NB4 (cell line): ENCODE measurements around the gene USH2A.

ENCODE experiments used
- CTCF ChIP-seq: IDR thresholded peaks from one replicate; pipeline ENCODE4 v1.5.1; 2012; ENCODE audit warnings: low read depth, low read length
- MAX ChIP-seq: IDR thresholded peaks from 2 replicates; pipeline ENCODE4 v1.6.1; 2011; ENCODE audit warnings: low read depth, low read length
- POLR2A ChIP-seq: IDR thresholded peaks from 2 replicates; pipeline ENCODE4 v1.6.1; 2011; ENCODE audit warnings: mild to moderate bottlenecking; ENCODE audit not compliant: insufficient read length; ENCODE audit errors: extremely low read depth

DNA sequence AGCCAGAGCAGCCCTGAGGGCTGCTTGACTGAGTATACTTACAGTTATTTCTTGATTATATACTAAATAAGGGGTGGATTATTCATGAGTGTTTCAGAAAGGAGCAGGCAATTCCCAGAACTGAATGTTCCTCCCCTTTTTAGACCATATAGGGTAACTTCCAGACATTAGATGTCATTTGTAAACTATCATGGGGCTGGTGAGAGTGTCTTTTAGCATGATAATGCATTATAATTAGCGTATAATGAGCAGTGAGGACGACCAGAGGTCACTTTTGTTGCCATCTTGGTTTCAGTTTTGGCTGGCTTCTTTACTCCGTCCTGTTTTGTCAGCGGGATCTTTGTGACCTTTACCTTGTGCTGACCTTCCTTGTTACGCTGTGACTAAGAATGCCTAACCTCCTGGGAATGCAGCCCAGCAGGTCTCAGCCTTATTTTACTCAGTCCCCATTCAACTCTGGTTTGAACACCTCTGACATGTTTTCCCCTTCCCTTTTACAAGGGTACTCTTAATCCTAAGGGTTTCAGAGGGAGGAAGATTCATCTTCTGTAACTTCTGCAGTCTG lies 840.0 kb downstream of the USH2A start:
- TF ChIP-seq POLR2A (no peak), CTCF (no peak), MAX (no peak)
